D721Med (cell line): ENCODE results near the gene CASD1.

Experiments
- DNase-seq: peaks from one replicate; pipeline ENCODE4 v3.0.0; 2011; ENCODE audit warnings: low spot score; ENCODE audit not compliant: insufficient read length
- FAIRE-seq: peaks from 2 replicates; lab custom pipeline; 2011; peaks lifted over from hg19 to GRCh38; lab: Jason Lieb, UNC
- CTCF ChIP-seq: IDR thresholded peaks from 2 replicates; pipeline ENCODE4 v1.5.1; 2012; ENCODE audit warnings: mild to moderate bottlenecking, control low read depth; ENCODE audit not compliant: insufficient read depth; ENCODE audit errors: missing control alignments

Gene CASD1

GRCh38 chr7:94512735-94513564 is 3.3 kb downstream of the CASD1 start:
- FAIRE-seq (no peak), DNase-seq (no peak)
- TF ChIP-seq CTCF = no peak

DNA sequence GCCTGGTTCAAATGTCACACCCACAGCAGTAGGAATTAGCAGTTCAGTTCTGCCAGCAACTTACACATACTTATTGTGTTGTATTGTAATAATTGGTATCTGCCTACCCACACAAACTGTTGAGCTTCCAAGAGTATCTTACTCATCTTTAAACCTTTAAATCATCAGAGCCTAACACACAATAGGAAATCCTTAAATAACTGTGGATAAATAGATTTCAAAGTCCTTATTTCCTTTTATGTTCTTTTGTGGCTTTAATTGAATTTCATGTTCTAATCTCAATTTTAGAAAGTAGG is 3.9 kb downstream of the CASD1 start:
- DNase-seq (no peak), FAIRE-seq (peak; percentile 53)
- no peak for TF ChIP-seq CTCF

GRCh38 chr7:94514140-94514889 is 4.7 kb downstream of the CASD1 start:
- FAIRE-seq = peak; percentile 64
- TF ChIP-seq CTCF = no peak
- no peak for DNase-seq

DNA sequence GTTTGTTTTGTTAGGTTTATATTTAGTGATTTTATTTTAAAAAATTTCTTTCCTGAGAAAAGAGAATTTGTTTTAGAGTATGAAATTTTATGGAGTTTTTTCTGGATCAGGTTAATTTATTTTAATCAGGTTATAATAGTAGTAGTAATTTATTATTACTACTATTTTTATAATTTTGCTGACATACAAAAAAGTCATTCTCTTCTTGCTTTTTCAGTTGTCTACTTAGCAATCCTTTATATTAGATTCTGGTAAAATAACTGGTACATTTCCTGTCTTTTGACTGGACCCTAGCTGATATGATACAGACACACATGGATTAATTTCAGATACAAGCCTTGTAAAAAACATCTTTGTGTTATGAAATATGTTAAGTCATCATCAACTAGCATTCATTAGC is 5.3 kb downstream of the CASD1 start:
- TF ChIP-seq CTCF = no peak
- no peak for FAIRE-seq
- DNase-seq = no peak

DNA sequence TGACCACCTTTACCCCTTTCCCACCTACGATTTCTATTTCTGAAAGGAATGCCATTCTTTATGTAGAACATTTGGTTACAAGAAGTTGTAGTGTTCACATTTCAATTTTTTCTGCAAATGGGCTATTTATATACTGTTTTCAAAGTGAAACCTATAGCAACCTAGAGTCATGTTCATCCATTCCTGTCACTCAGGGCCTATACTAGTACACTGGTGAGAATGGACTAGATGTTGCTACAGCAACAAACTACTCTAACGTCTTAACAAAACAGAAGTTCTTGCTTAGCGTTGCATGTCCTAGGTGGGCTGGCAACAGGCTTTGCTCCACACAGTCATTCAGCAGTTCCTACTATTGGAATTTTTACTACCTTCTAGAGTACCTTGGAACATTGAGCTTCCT is 16.3 kb downstream of the CASD1 start:
- no peak for TF ChIP-seq CTCF
- FAIRE-seq = no peak
- DNase-seq = no peak

- FAIRE-seq (peak; percentile 66), DNase-seq (no peak)
- no peak for TF ChIP-seq CTCF
Observed at GRCh38 chr7:94529516-94529915, 19.9 kb downstream of the CASD1 start.

GRCh38 chr7:94530109-94530508 is 20.5 kb downstream of the CASD1 start:
- FAIRE-seq = peak; percentile 32
- TF ChIP-seq CTCF = no peak
- no peak for DNase-seq
